H9 (cell line): ENCODE data around the gene GNAS. TPM values are rescaled to one million over a fixed set of nuclear protein-coding genes. Genes with fewer than 3 reads are reported as not detected.

ENCODE experiments used
- DNase-seq: peaks from one replicate; pipeline ENCODE4 v3.0.0-alpha.2; 2017
- H2AFZ ChIP-seq: one replicate; pipeline ENCODE4 v1.6.1; 2013; ENCODE audit warnings: mild to moderate bottlenecking, low read length, control low read depth, moderate library complexity
- H2AK5ac ChIP-seq: 2 replicates; pipeline ENCODE4 v1.6.1; 2013; ENCODE audit warnings: low read length, control low read depth, mixed read lengths; ENCODE audit not compliant: insufficient read length
- H2BK120ac ChIP-seq: one replicate; pipeline ENCODE4 v1.6.1; 2013; ENCODE audit warnings: low read depth, mild to moderate bottlenecking, low read length, control low read depth, inconsistent platforms; ENCODE audit not compliant: poor library complexity, severe bottlenecking
- H2BK12ac ChIP-seq: 2 replicates; pipeline ENCODE4 v1.6.1; 2013; ENCODE audit warnings: low read length, control low read depth, mixed read lengths, low read depth; ENCODE audit not compliant: insufficient read length
- H2BK15ac ChIP-seq: 2 replicates; pipeline ENCODE4 v1.6.1; 2013; ENCODE audit warnings: low read depth, low read length, control low read depth
- H2BK20ac ChIP-seq: one replicate; pipeline ENCODE4 v1.6.1; 2013; ENCODE audit warnings: low read depth, mild to moderate bottlenecking, low read length, control low read depth, inconsistent platforms; ENCODE audit not compliant: poor library complexity, severe bottlenecking
- H2BK5ac ChIP-seq: 2 replicates; pipeline ENCODE4 v1.6.1; 2013; ENCODE audit warnings: low read length, control low read depth, mixed read lengths; ENCODE audit not compliant: insufficient read length
- H3K14ac ChIP-seq: 2 replicates; pipeline ENCODE4 v1.6.1; 2013; ENCODE audit warnings: low read length, control low read depth; ENCODE audit not compliant: insufficient read depth
- H3K18ac ChIP-seq: 2 replicates; pipeline ENCODE4 v1.6.1; 2013; ENCODE audit warnings: low read depth, mild to moderate bottlenecking, mixed read lengths, low read length, control low read depth; ENCODE audit not compliant: insufficient read length
- H3K23ac ChIP-seq: 2 replicates; pipeline ENCODE4 v1.6.1; 2013; ENCODE audit warnings: low read length, control low read depth, mixed read lengths, low read depth; ENCODE audit not compliant: insufficient read length
- H3K23me2 ChIP-seq: 2 replicates; pipeline ENCODE4 v1.6.1; 2013; ENCODE audit warnings: low read depth, mild to moderate bottlenecking, mixed read lengths, low read length, control low read depth; ENCODE audit not compliant: insufficient read length, poor library complexity, severe bottlenecking
- H3K27ac ChIP-seq: 2 replicates; pipeline ENCODE4 v1.5.1; 2013; ENCODE audit warnings: low read length, control low read depth, mixed read lengths, low read depth; ENCODE audit not compliant: insufficient read length
- H3K27me3 ChIP-seq: 2 replicates; pipeline ENCODE4 v1.6.1; 2013; ENCODE audit warnings: low read length, control low read depth, inconsistent platforms; ENCODE audit not compliant: insufficient read depth
- H3K4ac ChIP-seq: 2 replicates; pipeline ENCODE4 v1.6.1; 2013; ENCODE audit warnings: low read depth, mild to moderate bottlenecking, control low read depth, inconsistent platforms, low read length, moderate library complexity
- H3K4me1 ChIP-seq: 2 replicates; pipeline ENCODE4 v1.6.1; 2013; ENCODE audit warnings: low read length, control low read depth, inconsistent platforms; ENCODE audit not compliant: insufficient read depth
- H3K4me2 ChIP-seq: 2 replicates; pipeline ENCODE4 v1.6.1; 2013; ENCODE audit warnings: low read length, control low read depth, mixed read lengths; ENCODE audit not compliant: insufficient read length, insufficient read depth
- H3K56ac ChIP-seq: 2 replicates; pipeline ENCODE4 v1.6.1; 2013; ENCODE audit warnings: low read depth, mild to moderate bottlenecking, mixed read lengths, low read length, control low read depth; ENCODE audit not compliant: insufficient read length
- H3K79me1 ChIP-seq: 2 replicates; pipeline ENCODE4 v1.6.1; 2013; ENCODE audit warnings: low read depth, mild to moderate bottlenecking, moderate library complexity, low read length, control low read depth, inconsistent platforms; ENCODE audit not compliant: insufficient read depth, poor library complexity, severe bottlenecking
- H3K79me2 ChIP-seq: 2 replicates; pipeline ENCODE4 v1.6.1; 2013; ENCODE audit warnings: low read length, control low read depth, inconsistent platforms; ENCODE audit not compliant: insufficient read depth
- H3K9ac ChIP-seq: 2 replicates; pipeline ENCODE4 v1.6.1; 2013; ENCODE audit warnings: low read length, control low read depth, mixed read lengths; ENCODE audit not compliant: insufficient read length; ENCODE audit errors: extremely low read depth
- H3K9me3 ChIP-seq: one replicate; pipeline ENCODE4 v1.6.1; 2013; ENCODE audit warnings: low read depth, low read length, inconsistent platforms; ENCODE audit not compliant: control insufficient read depth
- H3T11ph ChIP-seq: one replicate; pipeline ENCODE4 v1.6.1; 2013; ENCODE audit warnings: mild to moderate bottlenecking, low read length, control low read depth, inconsistent platforms
- H4K20me1 ChIP-seq: one replicate; pipeline ENCODE4 v1.6.1; 2013; ENCODE audit not compliant: control insufficient read depth, insufficient read length, insufficient read depth
- H4K5ac ChIP-seq: 2 replicates; pipeline ENCODE4 v1.6.1; 2013; ENCODE audit warnings: low read depth, mild to moderate bottlenecking, mixed read lengths, low read length, control low read depth; ENCODE audit not compliant: insufficient read length
- H4K8ac ChIP-seq: replicated peaks from 2 replicates; pipeline ENCODE4 v1.6.1; 2013; ENCODE audit warnings: low read length, control low read depth, mixed read lengths, low read depth; ENCODE audit not compliant: insufficient read length
- H4K91ac ChIP-seq: 2 replicates; pipeline ENCODE4 v1.6.1; 2013; ENCODE audit warnings: low read depth, mild to moderate bottlenecking, moderate library complexity, mixed read lengths, low read length, control low read depth; ENCODE audit not compliant: insufficient read length
- H3K27ac Mint-ChIP-seq, 3 experiments: 2 replicates in 2 of 3; 3 replicates in 1 of 3; pipeline ENCODE4 v1.8.0; 2020 to 2021; ENCODE audit warnings: mixed read lengths in 3 of 3, mild to moderate bottlenecking in 1 of 3, moderate library complexity in 1 of 3
- H3K27me3 Mint-ChIP-seq: 2 replicates; pipeline ENCODE4 v1.8.0; 2021; ENCODE audit warnings: low read depth, mild to moderate bottlenecking, moderate library complexity, mixed read lengths
- H3K36me3 Mint-ChIP-seq, 3 experiments: 2 replicates in 2 of 3; 3 replicates in 1 of 3; pipeline ENCODE4 v1.8.0; 2020 to 2021; ENCODE audit warnings: low read depth in 3 of 3, mixed read lengths in 3 of 3; ENCODE audit not compliant: insufficient read depth in 1 of 3
- H3K4me1 Mint-ChIP-seq, 2 experiments: 2 replicates each; pipeline ENCODE4 v1.8.0; 2020; ENCODE audit warnings: mixed read lengths in 2 of 2
- H3K4me3 Mint-ChIP-seq, 2 experiments: 2 replicates in 1 of 2; 3 replicates in 1 of 2; pipeline ENCODE4 v1.8.0; 2020 to 2021; ENCODE audit warnings: mild to moderate bottlenecking in 2 of 2, mixed read lengths in 2 of 2, moderate library complexity in 1 of 2
- H3K9me3 Mint-ChIP-seq, 2 experiments: 2 replicates in 1 of 2; 3 replicates in 1 of 2; pipeline ENCODE4 v1.8.0; 2020; ENCODE audit warnings: mild to moderate bottlenecking in 2 of 2, mixed read lengths in 2 of 2, moderate library complexity in 1 of 2
- WGBS: extraction: QIAGEN DNeasy Blood & Tissue Kit; methylation state at CpG from one replicate; pipeline ENCODE4 v1.1.7; 2013; ENCODE audit warnings: missing lambda C conversion rate, low lambda C conversion rate, mixed read lengths; ENCODE audit not compliant: insufficient read length; ENCODE audit errors: extremely low coverage; 5-methylcytosine and 5-hydroxymethylcytosine counted together
- total RNA-seq: library from RNA; stranded (reverse); gene quantifications from 2 replicates; pipeline ENCODE4 v1.2.1, GENCODE V29; 2021
- TF ChIP-seq, protein P1 (sequence below): fragments of 200-600 bp; sonication (generic); conservative IDR thresholded peaks from 3 replicates; pipeline ENCODE4 v1.8.0; 2021; ENCODE audit warnings: antibody characterized with exemption, mild to moderate bottlenecking

The GNAS gene
- total RNA-seq, 1 experiment from 2014 or later: 920 TPM

DNA sequence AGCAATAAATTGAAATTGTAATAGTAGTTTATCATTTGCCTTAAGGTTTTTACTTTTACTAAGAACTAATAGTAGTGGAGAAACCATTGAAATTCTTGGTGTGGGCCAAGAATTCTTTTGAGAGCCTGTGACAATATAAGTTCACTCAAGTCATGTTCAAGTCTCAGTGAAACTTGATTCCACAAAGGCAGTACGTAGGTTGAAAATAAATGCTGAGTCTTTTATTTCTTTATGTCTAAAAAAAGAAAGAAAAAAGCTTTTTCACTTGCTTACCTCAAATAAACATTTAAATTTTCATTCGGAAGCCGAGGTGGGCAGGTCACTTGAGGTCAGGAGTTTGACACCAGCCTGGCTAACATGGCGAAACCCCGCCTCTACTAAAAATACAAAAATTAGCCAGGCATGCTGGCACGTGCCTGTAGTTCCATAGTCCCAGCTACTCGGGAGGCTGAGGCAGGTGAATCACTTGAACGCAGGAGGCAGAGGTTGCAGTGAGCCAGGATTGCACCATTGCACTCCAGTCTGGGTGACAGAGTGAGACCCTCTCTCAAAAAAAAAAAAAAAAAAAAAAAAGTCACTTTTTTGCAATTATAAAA is 70.7 kb downstream of the GNAS start:
- peaks cover 16% of the 10 kb centered on the region for H3K27me3 Mint-ChIP-seq
- no peak overlapping the region for H2AK5ac ChIP-seq
- 0 out of 4 replicates have a peak, but pooled peaks cover 0 to 3% of the 10 kb centered on the region in 2 experiments for H3K4me1 Mint-ChIP-seq
- H3K4me1 ChIP-seq: no peaks in the 10 kb centered on the region
- H3K4ac ChIP-seq: no peak overlapping the region
- H2BK12ac ChIP-seq: no peak overlapping the region
- H2AFZ ChIP-seq: no peak overlapping the region
- no peak overlapping the region for H2BK5ac ChIP-seq
- no peak overlapping the region for H3K23ac ChIP-seq
- no peak overlapping the region for H2BK15ac ChIP-seq
- H3K27ac Mint-ChIP-seq: no peak overlapping the region
- H2BK20ac ChIP-seq: no peak overlapping the region
- TF ChIP-seq, protein P1, sequence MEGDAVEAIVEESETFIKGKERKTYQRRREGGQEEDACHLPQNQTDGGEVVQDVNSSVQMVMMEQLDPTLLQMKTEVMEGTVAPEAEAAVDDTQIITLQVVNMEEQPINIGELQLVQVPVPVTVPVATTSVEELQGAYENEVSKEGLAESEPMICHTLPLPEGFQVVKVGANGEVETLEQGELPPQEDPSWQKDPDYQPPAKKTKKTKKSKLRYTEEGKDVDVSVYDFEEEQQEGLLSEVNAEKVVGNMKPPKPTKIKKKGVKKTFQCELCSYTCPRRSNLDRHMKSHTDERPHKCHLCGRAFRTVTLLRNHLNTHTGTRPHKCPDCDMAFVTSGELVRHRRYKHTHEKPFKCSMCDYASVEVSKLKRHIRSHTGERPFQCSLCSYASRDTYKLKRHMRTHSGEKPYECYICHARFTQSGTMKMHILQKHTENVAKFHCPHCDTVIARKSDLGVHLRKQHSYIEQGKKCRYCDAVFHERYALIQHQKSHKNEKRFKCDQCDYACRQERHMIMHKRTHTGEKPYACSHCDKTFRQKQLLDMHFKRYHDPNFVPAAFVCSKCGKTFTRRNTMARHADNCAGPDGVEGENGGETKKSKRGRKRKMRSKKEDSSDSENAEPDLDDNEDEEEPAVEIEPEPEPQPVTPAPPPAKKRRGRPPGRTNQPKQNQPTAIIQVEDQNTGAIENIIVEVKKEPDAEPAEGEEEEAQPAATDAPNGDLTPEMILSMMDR: no peak
- H3K4me3 Mint-ChIP-seq: no peak overlapping the region
- H3K9me3 Mint-ChIP-seq: no peaks in the 10 kb centered on the region
- no peak overlapping the region for H4K8ac ChIP-seq
- H3K79me2 ChIP-seq: no peaks in the 10 kb centered on the region
- H3K9ac ChIP-seq: no peak overlapping the region
- H3T11ph ChIP-seq: no peak overlapping the region
- no peak overlapping the region for H2BK120ac ChIP-seq
- H3K27ac ChIP-seq: no peak overlapping the region
- no peak overlapping the region for H3K56ac ChIP-seq
- no peaks in the 10 kb centered on the region for H3K9me3 ChIP-seq
- H4K20me1 ChIP-seq: no peaks in the 10 kb centered on the region
- no peaks in the 10 kb centered on the region for H3K27me3 ChIP-seq
- H4K91ac ChIP-seq: no peak overlapping the region
- no CpG with 5 or more reads among the region's 8 CpGs for WGBS
- H3K36me3 Mint-ChIP-seq: no peaks in the 10 kb centered on the region; a peak in 2 of 7 replicates
- H3K23me2 ChIP-seq: no peaks in the 10 kb centered on the region
- no peak overlapping the region for H3K14ac ChIP-seq
- no peaks in the 10 kb centered on the region for H3K79me1 ChIP-seq
- no peak for DNase-seq
- no peak overlapping the region for H3K18ac ChIP-seq
- H3K4me2 ChIP-seq: no peak overlapping the region
- H4K5ac ChIP-seq: no peak overlapping the region
